ENCODE results near the gene TTC4.

TTC4 gene

DNA sequence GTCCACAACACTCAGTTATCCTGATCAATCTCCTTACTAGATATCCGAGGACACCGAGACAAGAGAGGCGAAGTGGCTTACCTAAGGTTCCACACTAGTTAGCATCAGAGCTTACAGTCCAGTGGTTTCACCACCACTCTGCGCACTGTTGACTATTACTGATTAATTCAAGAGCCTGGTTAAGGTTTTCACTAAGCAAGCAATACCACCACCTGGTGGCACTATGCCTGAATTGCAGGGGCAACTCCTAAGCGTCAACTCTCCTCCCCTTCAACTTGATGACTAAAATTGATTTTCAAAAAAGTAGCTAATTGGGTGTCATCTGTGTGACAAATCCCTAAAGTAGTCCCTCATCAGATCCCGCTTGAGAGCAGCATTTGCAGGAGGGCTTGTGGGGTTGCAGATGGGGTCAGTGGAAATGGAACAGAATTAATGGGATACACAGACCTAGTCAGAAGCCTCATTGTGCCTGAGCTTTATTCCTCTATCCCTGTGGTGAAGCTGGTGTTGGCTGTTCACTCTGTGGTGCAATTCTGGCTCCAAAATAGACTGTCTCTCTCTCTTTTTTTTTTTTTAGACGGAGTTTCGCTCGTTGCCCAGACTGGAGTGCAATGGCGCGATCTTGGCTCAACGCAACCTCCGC is 76.3 kb downstream of the TTC4 start:
- H3K4me3 ChIP-seq (ENCODE audit: low read depth, low read length) = no peak overlapping the region
- TF ChIP-seq, protein P1, sequence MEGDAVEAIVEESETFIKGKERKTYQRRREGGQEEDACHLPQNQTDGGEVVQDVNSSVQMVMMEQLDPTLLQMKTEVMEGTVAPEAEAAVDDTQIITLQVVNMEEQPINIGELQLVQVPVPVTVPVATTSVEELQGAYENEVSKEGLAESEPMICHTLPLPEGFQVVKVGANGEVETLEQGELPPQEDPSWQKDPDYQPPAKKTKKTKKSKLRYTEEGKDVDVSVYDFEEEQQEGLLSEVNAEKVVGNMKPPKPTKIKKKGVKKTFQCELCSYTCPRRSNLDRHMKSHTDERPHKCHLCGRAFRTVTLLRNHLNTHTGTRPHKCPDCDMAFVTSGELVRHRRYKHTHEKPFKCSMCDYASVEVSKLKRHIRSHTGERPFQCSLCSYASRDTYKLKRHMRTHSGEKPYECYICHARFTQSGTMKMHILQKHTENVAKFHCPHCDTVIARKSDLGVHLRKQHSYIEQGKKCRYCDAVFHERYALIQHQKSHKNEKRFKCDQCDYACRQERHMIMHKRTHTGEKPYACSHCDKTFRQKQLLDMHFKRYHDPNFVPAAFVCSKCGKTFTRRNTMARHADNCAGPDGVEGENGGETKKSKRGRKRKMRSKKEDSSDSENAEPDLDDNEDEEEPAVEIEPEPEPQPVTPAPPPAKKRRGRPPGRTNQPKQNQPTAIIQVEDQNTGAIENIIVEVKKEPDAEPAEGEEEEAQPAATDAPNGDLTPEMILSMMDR (IDR thresholded peaks at IDR 0.05; ENCODE audit: borderline replicate concordance, insufficient read depth, low read depth, low read length) = peak; percentile 79
